ENCODE measurements around the gene CMSS1. TPM values are rescaled to one million over a fixed set of nuclear protein-coding genes. Genes with fewer than 3 reads are reported as not detected.

The CMSS1 gene
- polyA plus RNA-seq, 1 donor, result 25.0 TPM

GRCh38 chr3:100053951-100054620, 236.4 kb downstream of the CMSS1 start:
- DNase-seq (ENCODE audit: low read depth), result no peak

DNA sequence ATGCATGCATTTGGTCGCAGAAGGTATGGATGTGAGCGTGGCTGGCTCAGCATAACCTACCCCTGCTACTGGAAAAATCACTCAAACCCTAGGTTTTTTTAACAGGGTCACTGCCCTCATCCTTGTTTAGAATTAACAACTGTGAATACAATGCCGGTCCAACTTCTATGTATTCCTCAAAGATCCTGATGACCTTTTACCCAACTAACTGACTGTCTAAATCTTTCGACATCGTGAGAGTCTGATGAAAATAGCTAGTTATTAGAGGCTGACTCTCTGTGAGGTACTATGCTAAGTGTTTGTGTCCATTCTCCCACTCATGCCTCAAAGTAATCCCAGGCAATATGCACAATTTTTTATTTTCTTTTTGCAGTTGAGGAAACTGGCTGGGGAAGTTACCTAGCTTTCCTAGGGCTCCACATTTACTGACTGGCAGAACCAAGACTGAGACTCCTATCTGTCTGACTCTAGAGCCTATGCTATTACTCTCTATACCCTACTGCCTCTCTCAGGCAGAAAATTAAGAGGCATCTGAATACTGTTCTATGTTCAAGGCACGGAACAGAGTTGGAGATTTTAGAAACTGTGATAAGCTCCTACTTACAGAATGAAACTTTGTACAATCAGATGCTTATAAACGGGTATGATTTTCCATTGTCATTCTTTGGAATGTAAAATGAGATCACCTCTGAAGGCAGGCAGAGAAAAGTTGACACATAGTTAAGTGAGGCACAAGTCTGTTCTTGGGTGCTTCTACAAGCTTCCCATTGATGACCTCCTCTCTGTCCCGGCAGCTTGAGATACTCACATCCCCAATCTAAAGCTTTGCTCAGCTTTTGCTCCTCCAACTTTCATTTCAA, 240.3 kb downstream of the CMSS1 start:
- no peak for DNase-seq (ENCODE audit: low read depth)

DNA sequence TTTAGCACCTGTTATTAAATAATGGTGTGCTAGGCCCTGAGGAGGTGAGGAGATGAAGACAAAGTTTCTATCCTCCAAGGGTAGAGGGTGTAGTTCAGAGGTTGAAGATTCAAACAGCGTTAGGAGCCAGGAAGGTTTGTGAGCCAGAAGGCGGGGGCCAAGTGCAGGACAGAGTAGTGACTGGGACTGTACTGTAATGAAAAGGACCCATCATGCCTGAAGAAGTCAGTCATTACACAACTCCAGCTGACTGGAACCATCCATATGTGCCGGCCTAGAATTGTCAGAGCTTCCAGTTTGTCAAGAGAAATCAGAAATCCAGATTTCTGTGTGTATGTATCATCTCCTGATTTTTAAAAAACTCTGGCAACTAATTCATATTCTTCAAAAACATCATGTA, 241.8 kb downstream of the CMSS1 start:
- DNase-seq (ENCODE audit: low read depth), result no peak

GRCh38 chr3:100060685-100061484, 243.2 kb downstream of the CMSS1 start:
- DNase-seq (ENCODE audit: low read depth), result no peak

- no peak for DNase-seq (ENCODE audit: low read depth)
Measured at GRCh38 chr3:100062665-100063064, 245.0 kb downstream of the CMSS1 start.

DNA sequence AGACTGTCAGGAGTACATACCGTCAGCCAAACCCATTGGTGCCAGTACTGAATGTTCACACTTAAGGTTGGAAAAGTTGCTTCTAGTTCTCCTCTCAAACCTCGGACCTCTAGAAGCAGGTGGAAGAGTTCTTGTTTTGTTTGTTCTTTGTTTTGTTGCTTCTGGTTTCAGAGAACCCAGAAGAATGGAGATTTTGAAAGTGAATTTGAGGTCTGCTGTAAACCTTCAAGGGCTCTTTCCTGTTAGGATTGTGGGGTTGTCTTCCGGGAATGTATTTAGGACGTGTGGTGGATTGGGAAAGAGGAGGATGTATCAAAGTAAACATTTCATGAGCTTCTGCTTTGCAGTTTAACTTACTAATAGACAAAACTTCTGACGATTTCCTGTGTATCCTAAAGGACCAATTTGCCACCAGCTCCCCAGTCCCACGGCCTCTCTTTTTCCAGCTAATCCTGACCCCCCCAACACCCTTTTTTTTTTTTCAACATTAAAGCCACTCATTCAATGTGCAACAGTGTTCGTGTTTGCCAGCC, 246.3 kb downstream of the CMSS1 start:
- no peak for DNase-seq (ENCODE audit: low read depth)

GRCh38 chr3:100067589-100067988, 249.9 kb downstream of the CMSS1 start:
- DNase-seq (ENCODE audit: low read depth), result no peak

- DNase-seq (ENCODE audit: low read depth), result no peak
Measured at GRCh38 chr3:100068826-100069225, 251.2 kb downstream of the CMSS1 start.

DNA sequence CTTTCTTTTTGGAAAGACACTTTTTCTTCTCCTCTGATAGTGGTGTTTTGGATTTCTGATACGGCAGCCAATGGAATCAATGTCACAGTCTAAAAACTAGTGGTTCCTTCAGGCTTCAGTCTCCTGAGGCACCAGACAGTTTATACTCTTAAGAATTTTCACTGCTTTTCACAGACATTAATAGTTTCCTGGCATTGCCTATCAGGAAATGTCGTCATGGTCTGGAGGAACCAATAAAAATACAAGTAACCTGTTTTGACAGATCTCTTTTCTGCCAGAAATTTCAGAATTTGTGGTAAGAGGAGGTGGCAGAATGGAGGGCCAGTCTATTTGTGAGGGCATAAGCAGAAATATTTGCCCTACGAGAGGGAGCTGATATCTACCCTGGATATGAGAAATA, 251.8 kb downstream of the CMSS1 start:
- DNase-seq (ENCODE audit: low read depth), result no peak

- no peak for DNase-seq (ENCODE audit: low read depth)
Measured at GRCh38 chr3:100072326-100073048, 254.8 kb downstream of the CMSS1 start.

- DNase-seq (ENCODE audit: low read depth), result no peak
Measured at GRCh38 chr3:100073049-100073713, 255.5 kb downstream of the CMSS1 start.

DNA sequence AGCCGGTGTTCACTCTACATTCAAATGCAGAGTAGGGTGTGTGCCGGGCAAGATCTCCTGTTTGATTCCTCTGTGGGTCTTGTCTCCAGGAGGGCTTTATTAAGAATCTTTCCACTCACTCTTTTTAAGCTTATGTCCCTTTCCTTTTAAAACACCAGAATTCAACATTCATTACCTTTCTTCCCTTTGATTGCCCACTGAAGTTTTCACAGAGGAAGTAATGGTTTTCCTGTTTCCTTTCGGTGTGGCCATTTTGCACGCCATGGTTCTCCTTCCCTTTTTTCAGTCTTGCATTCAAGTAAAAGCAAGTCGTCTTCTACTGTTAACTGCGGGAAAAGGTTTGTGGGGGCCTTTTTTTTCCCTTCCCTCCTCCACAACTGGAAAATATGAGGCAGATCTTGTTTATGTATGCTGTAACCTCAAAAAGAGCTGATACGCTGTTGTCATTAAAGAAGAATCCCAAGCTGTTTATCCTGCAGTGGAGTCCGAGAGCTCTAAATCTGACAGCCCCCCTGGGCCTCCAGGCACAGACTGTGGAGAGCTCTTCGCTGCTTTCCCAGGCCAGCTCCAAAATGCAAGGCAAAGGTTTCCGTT, 256.1 kb downstream of the CMSS1 start:
- DNase-seq (ENCODE audit: low read depth), result peak; percentile 78

DNA sequence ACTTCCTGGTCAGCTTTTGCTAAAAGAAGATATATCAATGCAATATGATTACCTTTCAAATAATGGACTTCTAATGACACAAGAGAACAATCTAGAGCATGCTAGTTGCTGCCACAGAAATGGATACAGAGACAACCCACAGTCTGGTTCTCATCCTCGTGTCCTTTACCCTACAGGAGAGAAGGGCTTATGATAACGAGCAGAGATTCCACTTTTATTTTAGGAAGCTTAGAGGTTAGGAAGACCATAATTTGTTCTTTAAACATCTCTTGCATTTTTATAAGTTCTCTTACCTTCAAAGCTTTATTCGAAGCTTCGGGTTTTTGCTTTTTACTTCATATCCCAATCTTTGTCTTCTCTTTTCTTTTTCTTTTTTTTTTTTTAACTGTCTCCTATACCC, 257.5 kb downstream of the CMSS1 start:
- no peak for DNase-seq (ENCODE audit: low read depth)

- DNase-seq (ENCODE audit: low read depth), result no peak
Measured at GRCh38 chr3:100075851-100076730, 258.4 kb downstream of the CMSS1 start.

- no peak for DNase-seq (ENCODE audit: low read depth)
Measured at GRCh38 chr3:100076731-100077529, 259.3 kb downstream of the CMSS1 start.

- DNase-seq (ENCODE audit: low read depth), result no peak
Measured at GRCh38 chr3:100079328-100079727, 261.7 kb downstream of the CMSS1 start.

DNA sequence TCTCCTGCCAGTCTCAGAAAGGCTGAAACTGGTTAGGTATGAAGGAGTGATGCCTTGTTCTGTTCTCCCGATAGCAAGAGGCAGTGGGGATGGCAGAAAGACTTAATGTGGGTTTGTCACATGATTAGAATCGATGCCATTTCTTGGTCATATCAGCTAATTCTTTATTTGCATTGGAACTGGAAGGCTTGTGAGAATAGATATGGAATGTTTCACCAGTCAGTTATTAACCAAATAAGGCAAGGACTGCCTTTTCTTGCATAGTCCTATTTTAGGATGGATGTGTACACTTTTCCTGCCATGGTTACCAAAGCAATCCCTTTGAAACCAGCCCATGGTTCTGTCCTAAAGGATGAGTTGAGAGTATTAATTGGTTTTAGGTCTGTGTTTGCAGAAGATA, 262.9 kb downstream of the CMSS1 start:
- no peak for DNase-seq (ENCODE audit: low read depth)

GRCh38 chr3:100081311-100081710, 263.6 kb downstream of the CMSS1 start:
- no peak for DNase-seq (ENCODE audit: low read depth)
